ENCODE results near the gene DAW1.

DNA sequence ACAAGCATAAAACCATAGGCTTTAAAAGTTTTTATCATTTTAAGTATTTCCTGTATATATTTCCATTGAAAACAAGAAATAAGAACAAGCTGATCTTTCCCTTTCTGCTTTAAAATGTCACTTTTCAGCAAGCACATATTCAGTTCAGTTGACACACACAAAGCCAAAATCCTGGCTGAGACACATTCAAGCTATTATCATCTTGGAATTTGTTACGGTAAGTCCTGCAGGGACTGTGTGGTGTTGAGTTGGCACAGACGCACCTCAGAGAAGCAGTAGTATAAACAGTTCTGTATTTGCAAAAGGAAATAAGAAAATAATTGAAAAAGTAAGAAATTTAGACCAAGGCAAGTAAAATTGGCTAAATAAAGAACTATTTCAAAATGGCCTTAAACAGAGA lies 10.4 kb upstream of the DAW1 start:
- no peak for TF ChIP-seq EZH2 (IDR thresholded peaks at IDR 0.05; ENCODE audit: insufficient read depth, poor library complexity, severe bottlenecking)
- no peak for TF ChIP-seq EZH2phosphoT487 (IDR thresholded peaks at IDR 0.05; ENCODE audit: insufficient read depth, low read depth)

Measured in GM23248 (cell line).